Measurements from ENCODE around the gene HOXA9.

GRCh38 chr7:27170426-27171324, 5.3 kb upstream of the HOXA9 start:
- no peak for TF ChIP-seq ESRRG (CRISPR knock-in tag; IDR thresholded peaks at IDR 0.05)
- no peak for TF ChIP-seq PPARA (CRISPR knock-in tag; IDR thresholded peaks at IDR 0.05; ENCODE audit: borderline replicate concordance)
- no peak for TF ChIP-seq PATZ1 (CRISPR knock-in tag; IDR thresholded peaks at IDR 0.05; ENCODE audit: borderline replicate concordance)
- no peak for TF ChIP-seq RARB (CRISPR knock-in tag; IDR thresholded peaks at IDR 0.05)
- no peak for TF ChIP-seq OSR1 (CRISPR knock-in tag; IDR thresholded peaks at IDR 0.05)
- no peak for TF ChIP-seq ZNF70 (CRISPR knock-in tag; IDR thresholded peaks at IDR 0.05)
